ENCODE measurements around the gene QSOX2. TPM values are rescaled to one million over a fixed set of nuclear protein-coding genes. Genes with fewer than 3 reads are reported as not detected.

The QSOX2 gene
- 18.2 and 20.7 TPM in 2 replicates for total RNA-seq
- 15.7 TPM for polyA plus RNA-seq (2012)

DNA sequence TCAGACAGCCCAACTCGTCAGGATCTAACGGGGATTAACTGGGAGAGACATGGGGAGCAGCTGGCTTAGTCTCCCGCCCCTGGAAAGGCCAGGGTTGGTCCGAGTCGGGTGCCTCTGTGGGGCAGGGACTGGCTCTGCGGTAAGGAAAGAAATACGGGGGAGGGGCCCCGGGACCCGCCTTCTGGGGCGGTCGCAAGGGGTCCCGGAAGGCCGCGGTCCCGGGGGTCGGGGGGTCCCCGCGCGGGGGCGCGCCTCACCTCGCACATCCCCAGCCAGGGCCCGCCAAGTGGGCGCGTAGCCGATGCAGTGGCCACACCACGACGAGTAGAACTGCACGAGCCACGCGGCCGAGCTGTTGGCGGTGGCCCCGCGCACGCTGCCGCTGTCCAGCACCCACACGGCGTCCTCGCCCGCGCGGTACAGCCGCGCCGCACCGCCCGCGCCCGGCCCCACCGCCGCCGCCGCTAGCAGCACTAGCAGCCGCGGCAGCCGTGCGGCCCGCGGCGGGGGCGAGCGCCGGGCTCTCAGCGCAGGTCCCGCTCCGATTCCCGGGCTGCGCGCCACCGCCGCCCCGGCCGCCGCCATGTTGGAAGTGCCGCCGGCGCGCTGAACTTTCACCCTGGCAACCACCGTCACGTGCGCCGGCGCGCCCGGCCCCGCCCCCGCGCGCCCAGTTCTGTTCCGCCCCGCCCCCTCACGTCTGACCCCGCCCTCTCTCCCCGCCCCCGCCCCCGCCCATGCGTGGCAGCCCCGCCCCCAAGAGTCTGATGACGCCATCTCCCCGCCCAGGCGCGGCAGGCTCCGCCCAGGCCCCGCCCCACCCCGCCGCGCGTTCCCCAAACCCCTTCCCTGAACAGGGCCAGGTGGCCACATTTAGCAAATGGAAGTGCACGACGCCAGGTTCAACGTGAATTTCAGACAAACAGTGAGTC, at the start of gene QSOX2:
Gene QSOX2 (minus strand): TSS at position 594 of the 932 bp plus-strand sequence. CDS start 9 bp downstream, at position 585.
- DNase-seq (ENCODE audit: low read depth) = peak; percentile 75

- DNase-seq (ENCODE audit: low read depth) = no peak
Observed at GRCh38 chr9:136295055-136295454, 49.4 kb upstream of the QSOX2 start.

DNA sequence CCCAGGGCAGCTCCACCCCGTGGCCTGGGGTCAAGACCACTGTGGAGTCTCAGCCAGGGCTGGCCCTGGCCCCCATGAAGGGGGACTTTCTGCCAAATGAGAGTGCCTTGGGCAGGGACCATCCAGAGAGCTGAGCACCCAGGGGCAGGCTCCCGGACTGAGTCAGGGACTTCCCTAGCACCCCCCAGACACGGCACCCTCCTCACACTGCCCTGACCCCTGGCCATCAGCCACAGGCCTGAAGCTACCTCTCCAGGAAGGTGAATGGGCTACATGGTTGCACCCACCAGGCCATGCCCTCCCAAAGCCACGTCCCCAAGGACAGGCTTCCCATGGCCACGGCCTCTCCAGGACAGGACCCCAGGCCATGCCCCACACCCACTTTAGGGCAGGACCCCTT, 48.8 kb upstream of the QSOX2 start:
- DNase-seq (ENCODE audit: low read depth) = no peak

- no peak for DNase-seq (ENCODE audit: low read depth)
Observed at GRCh38 chr9:136293476-136294077, 48.0 kb upstream of the QSOX2 start.

GRCh38 chr9:136292591-136293448, 47.2 kb upstream of the QSOX2 start:
- peak; percentile 46 for DNase-seq (ENCODE audit: low read depth)

- no peak for DNase-seq (ENCODE audit: low read depth)
Observed at GRCh38 chr9:136292026-136292538, 46.5 kb upstream of the QSOX2 start.

DNA sequence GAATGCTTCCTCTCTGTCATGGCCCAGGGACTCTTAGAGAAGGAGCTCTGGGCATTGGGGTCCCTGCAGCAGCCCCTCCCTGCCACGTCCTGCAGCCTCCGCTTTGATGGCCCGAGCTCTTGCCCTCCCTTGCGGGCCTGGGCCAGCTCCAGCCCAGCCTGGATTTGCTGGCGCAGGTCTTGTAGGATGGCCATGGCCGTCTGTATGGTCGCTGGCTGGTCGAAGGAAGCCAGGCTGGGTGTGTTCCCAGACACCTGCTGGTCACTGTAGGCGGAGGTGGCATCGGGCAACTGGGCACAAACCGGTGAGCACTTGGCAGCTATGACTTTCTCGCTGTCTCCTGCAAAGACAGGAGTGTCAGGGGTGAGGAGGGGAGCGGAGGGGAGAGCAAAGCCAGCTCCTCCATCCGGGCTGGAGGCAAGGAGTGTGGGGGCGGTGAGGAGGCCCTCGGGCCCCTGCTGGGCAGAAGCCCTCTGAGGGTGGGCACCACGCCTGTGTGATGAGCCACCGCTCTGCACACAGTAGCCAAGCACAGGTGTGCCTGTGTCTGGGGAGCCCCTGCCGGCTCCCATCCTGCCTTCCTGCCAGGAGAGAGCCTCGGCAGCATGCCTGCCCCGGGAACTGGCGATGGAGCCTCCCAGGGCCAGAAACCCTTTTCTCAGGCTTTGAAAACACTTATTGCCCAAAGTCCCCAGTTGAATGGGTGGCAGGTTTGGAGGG, 45.9 kb upstream of the QSOX2 start:
- DNase-seq (ENCODE audit: low read depth) = no peak

- DNase-seq (ENCODE audit: low read depth) = no peak
Observed at GRCh38 chr9:136290508-136291000, 44.9 kb upstream of the QSOX2 start.

- DNase-seq (ENCODE audit: low read depth) = no peak
Observed at GRCh38 chr9:136289651-136290507, 44.3 kb upstream of the QSOX2 start.

- DNase-seq (ENCODE audit: low read depth) = no peak
Observed at GRCh38 chr9:136287960-136288753, 42.5 kb upstream of the QSOX2 start.

- no peak for DNase-seq (ENCODE audit: low read depth)
Observed at GRCh38 chr9:136286987-136287379, 41.4 kb upstream of the QSOX2 start.

- DNase-seq (ENCODE audit: low read depth) = no peak
Observed at GRCh38 chr9:136286359-136286986, 40.9 kb upstream of the QSOX2 start.

DNA sequence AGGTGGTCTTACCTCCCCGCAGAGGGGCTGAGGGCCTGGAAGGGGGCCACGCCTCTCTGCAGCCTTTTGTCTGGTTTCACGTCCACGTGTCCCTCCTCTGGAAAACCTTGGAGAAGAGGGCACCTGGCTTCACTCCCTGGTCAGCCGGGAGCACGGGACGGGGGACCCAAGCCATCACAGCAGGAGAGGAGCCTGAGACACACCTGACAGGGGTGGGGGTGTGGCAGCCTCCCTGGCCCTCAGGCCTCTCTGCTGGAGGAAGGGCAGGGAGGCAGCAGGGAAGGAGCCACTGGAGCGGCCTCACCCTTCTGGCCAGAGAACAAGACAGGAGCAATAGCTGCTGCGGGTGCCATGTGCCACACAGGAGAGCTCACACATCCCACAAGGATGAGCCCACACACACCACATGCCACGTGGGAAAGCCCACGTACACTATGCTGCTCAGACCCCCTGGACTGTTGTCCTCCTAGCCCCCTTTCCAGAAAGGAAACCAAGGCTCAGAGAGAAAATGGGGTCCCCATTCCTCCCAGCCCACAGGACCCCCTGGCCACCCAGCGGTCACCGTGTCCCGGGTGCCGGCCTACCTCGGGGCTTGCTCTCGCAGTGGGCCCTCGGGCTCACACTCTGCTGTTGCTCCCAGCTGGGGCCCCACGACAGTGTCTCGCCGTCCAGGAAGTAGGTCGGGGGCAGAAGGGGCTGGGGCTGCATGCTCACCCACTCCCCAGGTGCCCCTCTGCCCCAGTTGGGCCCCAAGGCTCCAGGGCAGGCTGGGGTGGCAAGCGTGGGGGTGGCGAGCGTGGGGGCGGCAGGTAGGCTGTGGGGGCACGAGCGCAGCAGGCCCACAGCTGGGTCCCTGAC, 40.1 kb upstream of the QSOX2 start:
- no peak for DNase-seq (ENCODE audit: low read depth)

- DNase-seq (ENCODE audit: low read depth) = no peak
Observed at GRCh38 chr9:136284951-136285350, 39.3 kb upstream of the QSOX2 start.

DNA sequence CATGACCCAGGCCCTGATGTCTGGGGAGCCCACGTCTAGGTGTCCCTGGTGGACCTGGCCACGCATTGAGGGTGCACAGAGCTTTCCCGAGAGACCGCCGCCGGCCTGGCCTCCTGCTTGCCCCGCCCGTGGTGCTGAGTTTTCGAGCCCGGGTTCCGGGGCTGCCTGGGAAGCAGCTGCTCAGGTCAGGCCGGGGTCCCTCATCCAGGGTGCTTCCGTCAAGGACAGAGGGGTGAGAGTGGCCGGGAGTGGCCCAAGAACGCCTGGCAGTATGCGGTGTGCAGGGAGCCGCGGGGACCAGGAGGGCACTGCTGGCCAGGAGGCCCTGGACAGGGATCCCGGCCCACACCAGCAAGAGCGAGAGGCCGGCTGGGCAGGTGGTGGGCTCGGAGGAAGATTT, 38.7 kb upstream of the QSOX2 start:
- no peak for DNase-seq (ENCODE audit: low read depth)

DNA sequence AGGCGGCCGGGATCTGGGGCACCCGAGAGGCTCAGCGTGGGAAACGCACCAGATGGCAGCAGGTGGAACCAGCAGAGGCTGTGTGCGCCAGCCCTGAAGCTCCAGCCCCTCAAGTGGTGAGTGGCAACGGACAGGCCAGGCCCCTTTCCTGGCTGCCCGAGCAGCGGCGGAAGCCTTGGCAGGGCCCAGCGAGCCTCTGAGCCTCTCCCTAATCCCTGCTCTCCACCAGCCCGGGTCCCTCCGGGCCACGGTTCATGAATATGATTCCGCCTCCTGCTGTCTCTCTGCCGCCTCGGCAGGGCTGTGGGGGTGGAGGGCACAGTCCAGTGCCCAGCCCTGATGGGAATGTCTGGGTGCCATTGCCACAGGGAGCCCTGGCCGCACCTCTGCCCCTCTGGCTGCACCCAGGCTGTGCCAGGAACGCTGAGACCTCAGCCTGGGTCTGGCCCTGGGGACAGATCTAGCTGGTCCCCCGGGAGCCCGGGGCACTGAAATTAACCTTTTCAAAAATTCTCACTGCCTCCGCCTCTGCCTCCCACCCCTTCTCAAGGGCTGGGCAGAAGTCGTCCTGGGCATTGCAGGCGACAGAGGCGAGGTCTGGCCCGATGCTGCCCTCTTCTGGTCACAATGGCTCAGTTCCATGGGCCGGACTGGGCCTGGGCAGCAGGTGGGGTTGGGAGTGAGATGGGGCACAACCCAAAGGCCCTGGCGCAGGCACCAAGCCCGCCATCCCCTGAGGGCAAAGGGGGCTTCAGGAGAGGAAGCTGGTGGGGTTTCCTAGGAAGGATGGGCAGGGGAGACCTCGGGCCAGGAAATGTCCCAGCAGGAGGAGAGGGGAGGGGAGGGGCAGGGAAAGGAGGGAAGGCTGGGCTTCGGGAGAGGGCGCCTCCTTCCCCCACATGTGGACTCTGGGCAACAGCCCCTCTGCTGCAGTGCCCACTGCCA, 38.0 kb upstream of the QSOX2 start:
- DNase-seq (ENCODE audit: low read depth) = peak; percentile 84

All from myocyte (in vitro differentiated cells).